Right lobe of liver (tissue), 4 donors: ENCODE data around the gene RECK.

Experiments used
- CTCF ChIP-seq, 4 donors: fragments of 200-600 bp in 3 of 4; fragments of 450-650 bp in 1 of 4; IDR thresholded peaks; one replicate each; pipeline versions ENCODE4 v1.5.1 to v1.8.0; 2016 to 2022; ENCODE audit warnings: antibody characterized with exemption in 4 of 4, mild to moderate bottlenecking in 2 of 4
- POLR2A ChIP-seq: fragments of 450-650 bp; IDR thresholded peaks from one replicate; pipeline ENCODE4 v1.6.1; 2017; ENCODE audit warnings: antibody characterized with exemption, mild to moderate bottlenecking
- donor health status: DM: no; HTN: no; CAD: no.
- donor health status: DM: no; HTN: no; CAD: no.
- donor health status: DM: no; HTN: yes; CAD: no.

- TF ChIP-seq CTCF (IDR thresholded peaks at IDR 0.05): no peak
- no peak for TF ChIP-seq POLR2A
Observed at GRCh38 chr9:36074870-36075532, 38.3 kb downstream of the RECK start.
